Adipocyte (in vitro differentiated cells): ENCODE results near the gene AIG1.
"Not testable (repeated sequence)": the region's sequence is repeated elsewhere in the genome, so short reads cannot be mapped to it uniquely, and the experiment has no call there.

Experiments used
- DNase-seq: peaks from one replicate; pipeline ENCODE4 v3.0.0-alpha.2; 2015; ENCODE audit warnings: low read depth
- H3K27me3 ChIP-seq: replicated peaks from 2 replicates; pipeline ENCODE4 v1.7.0; 2013; ENCODE audit warnings: mild to moderate bottlenecking, low read length, moderate library complexity; ENCODE audit not compliant: control insufficient read depth, insufficient read depth
- H3K36me3 ChIP-seq: 2 replicates; pipeline ENCODE4 v1.7.0; 2013; ENCODE audit warnings: low read length, mild to moderate bottlenecking, moderate library complexity; ENCODE audit not compliant: control insufficient read depth, insufficient read depth, severe bottlenecking
- H3K4me1 ChIP-seq: 2 replicates; pipeline ENCODE4 v1.7.0; 2013; ENCODE audit warnings: mild to moderate bottlenecking, low read length, moderate library complexity; ENCODE audit not compliant: control insufficient read depth, insufficient read depth
- H3K4me3 ChIP-seq: 2 replicates; pipeline ENCODE4 v1.7.0; 2013; ENCODE audit warnings: mild to moderate bottlenecking, low read length, moderate library complexity
- H3K9ac ChIP-seq: 2 replicates; pipeline ENCODE4 v1.7.0; 2013; ENCODE audit warnings: mild to moderate bottlenecking, low read length, moderate library complexity
- H3K9me3 ChIP-seq: 2 replicates; pipeline ENCODE4 v1.7.0; 2013; ENCODE audit warnings: mild to moderate bottlenecking, low read length, moderate library complexity; ENCODE audit not compliant: control insufficient read depth

AIG1 gene

DNA sequence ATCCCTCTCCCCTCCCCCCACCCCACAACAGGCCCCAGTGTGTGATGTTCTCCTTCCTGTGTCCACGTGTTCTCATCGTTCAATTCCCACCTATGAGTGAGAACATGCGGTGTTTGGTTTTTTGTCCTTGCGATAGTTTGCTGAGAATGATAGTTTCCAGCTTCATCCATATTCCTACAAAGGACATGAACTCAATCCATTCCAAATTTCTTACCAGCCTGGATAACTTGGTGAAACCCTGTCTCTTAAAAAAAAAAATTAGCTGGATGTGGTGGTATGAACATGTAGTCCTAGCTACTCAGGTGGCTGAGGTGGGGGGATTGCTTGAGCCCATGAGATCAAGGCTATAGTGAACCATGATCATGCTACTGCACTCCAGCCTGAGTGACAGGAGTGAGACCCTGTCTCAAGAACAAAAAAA is 107.7 kb downstream of the AIG1 start:
- not testable (repeated sequence) for H3K27me3 ChIP-seq, DNase-seq, H3K9ac ChIP-seq, H3K4me1 ChIP-seq, H3K4me3 ChIP-seq, H3K36me3 ChIP-seq, H3K9me3 ChIP-seq

DNA sequence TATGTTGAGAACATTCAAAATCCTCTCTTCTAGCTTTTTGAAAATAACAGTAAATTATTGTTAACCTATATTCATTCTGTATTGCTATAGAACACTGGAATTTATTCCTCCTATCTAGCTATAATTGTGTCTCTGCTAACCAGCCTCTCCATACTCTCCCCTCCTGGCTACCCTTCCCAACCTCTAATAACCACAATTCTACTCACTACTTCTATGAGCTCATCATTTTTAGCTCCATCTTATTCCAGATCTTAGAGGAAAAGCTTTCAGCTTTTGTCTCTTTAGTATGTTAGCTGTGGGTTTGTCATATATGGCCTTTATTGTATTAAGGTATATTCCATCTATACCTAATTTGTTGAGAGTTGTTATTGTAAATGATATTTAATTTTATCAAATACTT is 108.8 kb downstream of the AIG1 start:
- Histone ChIP-seq H3K4me1 (peaks cover 9% of the 10 kb centered on the region), H3K27me3 (no peaks in the 10 kb centered on the region), H3K9me3 (peaks cover 1% of the 10 kb centered on the region), H3K36me3 (no peaks in the 10 kb centered on the region), H3K9ac (no peak overlapping the region), H3K4me3 (no peak overlapping the region)
- DNase-seq: no peak

DNA sequence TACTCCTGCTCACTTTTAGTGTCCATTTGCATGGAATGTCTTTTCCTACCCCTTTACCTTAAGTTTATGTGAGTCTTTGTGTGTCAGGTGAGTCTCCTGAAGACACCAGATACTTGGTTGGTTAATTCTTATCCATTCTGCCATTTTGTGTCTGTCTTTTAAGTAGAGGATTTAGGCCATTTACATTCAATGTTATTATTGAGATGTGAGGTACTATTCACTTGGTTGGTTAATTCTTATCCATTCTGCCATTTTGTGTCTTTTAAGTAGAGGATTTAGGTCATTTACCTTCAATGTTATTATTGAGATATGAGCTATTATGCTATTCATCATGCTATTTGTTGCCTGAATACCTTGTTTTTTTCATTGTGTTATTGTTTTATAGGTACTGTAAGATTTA is 113.8 kb downstream of the AIG1 start:
- no peak for DNase-seq
- Histone ChIP-seq H3K4me1 (peaks cover 7% of the 10 kb centered on the region), H3K9ac (no peak overlapping the region), H3K4me3 (no peak overlapping the region), H3K27me3 (no peaks in the 10 kb centered on the region), H3K36me3 (no peaks in the 10 kb centered on the region), H3K9me3 (peaks cover 8% of the 10 kb centered on the region)

DNA sequence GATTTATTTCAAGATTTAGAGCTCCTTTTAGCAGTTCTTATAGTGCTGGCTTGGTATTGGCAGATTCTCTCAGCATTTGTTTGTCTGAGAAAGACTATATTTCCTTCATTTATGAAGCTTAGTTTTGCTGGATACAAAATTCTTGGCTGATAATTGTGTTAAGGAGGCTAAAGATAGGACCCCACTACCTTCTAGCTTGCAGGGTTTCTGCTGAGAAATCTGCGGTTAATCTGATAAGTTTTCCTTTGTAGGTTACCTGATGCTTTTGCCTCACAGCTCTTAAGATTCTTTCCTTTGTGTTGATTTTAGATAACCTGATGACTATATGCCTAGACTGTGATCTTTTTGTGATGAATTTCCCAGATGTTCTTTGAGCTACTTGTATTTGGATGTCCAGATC is 114.3 kb downstream of the AIG1 start:
- Histone ChIP-seq H3K4me1 (peaks cover 7% of the 10 kb centered on the region), H3K9ac (no peak overlapping the region), H3K36me3 (no peaks in the 10 kb centered on the region), H3K4me3 (no peak overlapping the region), H3K27me3 (no peaks in the 10 kb centered on the region), H3K9me3 (peaks cover 8% of the 10 kb centered on the region)
- DNase-seq: no peak

GRCh38 chr6:143176090-143177021 is 115.7 kb downstream of the AIG1 start:
- Histone ChIP-seq H3K27me3 (no peaks in the 10 kb centered on the region), H3K9me3 (peaks cover 8% of the 10 kb centered on the region), H3K36me3 (no peaks in the 10 kb centered on the region), H3K4me3 (no peak overlapping the region), H3K9ac (no peak overlapping the region), H3K4me1 (peaks cover 16% of the 10 kb centered on the region)
- DNase-seq: peak; percentile 80

- Histone ChIP-seq H3K4me3 (no peak overlapping the region), H3K9ac (no peak overlapping the region), H3K36me3 (no peaks in the 10 kb centered on the region), H3K9me3 (peaks cover 8% of the 10 kb centered on the region), H3K27me3 (no peaks in the 10 kb centered on the region), H3K4me1 (peaks cover 16% of the 10 kb centered on the region)
- DNase-seq: no peak
Measured at GRCh38 chr6:143177706-143178105, 117.0 kb downstream of the AIG1 start.

DNA sequence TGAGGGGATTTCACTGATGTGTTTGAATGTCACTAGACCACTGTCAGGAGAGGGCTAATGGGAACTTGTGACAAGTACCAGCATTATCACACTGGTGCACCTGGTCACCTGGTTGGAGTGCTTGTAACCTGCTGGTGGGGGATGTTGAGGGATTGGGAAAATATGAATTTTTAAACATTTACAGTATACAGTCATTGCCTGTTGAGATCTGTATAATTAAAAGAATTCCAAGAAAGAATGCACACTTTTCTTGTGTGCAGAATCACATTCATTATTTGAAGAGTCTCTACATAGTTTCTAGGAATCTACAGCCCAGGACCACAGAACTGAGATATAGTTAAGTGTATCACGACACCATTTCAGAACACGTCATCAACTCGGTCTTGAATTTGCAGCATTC is 118.4 kb downstream of the AIG1 start:
- peaks cover 8% of the 10 kb centered on the region for H3K9me3 ChIP-seq
- H3K36me3 ChIP-seq: peaks cover under 1% of the 10 kb centered on the region
- H3K4me1 ChIP-seq: peaks cover 16% of the 10 kb centered on the region
- DNase-seq: no peak
- H3K4me3 ChIP-seq: no peak overlapping the region
- H3K27me3 ChIP-seq: no peaks in the 10 kb centered on the region
- no peak overlapping the region for H3K9ac ChIP-seq

- Histone ChIP-seq H3K36me3 (peaks cover 4% of the 10 kb centered on the region), H3K9ac (no peak overlapping the region), H3K9me3 (peaks cover under 1% of the 10 kb centered on the region), H3K4me1 (peaks cover 16% of the 10 kb centered on the region), H3K4me3 (no peak overlapping the region), H3K27me3 (no peaks in the 10 kb centered on the region)
- DNase-seq: no peak
Measured at GRCh38 chr6:143179901-143180612, 119.4 kb downstream of the AIG1 start.

GRCh38 chr6:143180826-143181225 is 120.1 kb downstream of the AIG1 start:
- Histone ChIP-seq H3K27me3 (no peaks in the 10 kb centered on the region), H3K4me3 (no peak overlapping the region), H3K36me3 (peaks cover 4% of the 10 kb centered on the region), H3K4me1 (peaks cover 16% of the 10 kb centered on the region), H3K9ac (no peak overlapping the region), H3K9me3 (no peaks in the 10 kb centered on the region)
- DNase-seq: no peak

GRCh38 chr6:143183666-143184065 is 123.0 kb downstream of the AIG1 start:
- peaks cover 4% of the 10 kb centered on the region for H3K36me3 ChIP-seq
- H3K4me1 ChIP-seq: peaks cover 24% of the 10 kb centered on the region
- H3K27me3 ChIP-seq: no peaks in the 10 kb centered on the region
- H3K4me3 ChIP-seq: no peak overlapping the region
- no peak overlapping the region for H3K9ac ChIP-seq
- H3K9me3 ChIP-seq: no peaks in the 10 kb centered on the region
- no peak for DNase-seq

DNA sequence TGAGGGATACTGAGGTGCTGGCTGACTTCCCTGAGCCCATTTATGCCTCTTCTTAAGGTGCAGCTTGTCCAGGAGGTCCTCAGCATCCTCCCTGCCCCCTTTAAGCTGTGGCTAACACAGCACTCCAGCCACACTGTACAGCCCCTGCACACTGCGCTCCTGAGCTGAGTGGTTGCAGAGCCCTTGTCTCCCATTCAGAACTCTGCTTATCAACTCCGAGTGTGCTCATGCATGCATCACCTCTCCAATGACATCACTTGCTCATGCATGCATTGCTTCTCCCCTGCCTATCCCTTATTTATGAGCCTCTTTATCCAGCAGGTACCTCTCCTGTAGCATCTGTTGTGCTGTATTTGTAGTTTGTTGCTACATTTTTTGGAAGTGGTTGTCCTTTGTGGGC is 124.6 kb downstream of the AIG1 start:
- peaks cover 24% of the 10 kb centered on the region for H3K4me1 ChIP-seq
- H3K9me3 ChIP-seq: no peaks in the 10 kb centered on the region
- peaks cover 4% of the 10 kb centered on the region for H3K36me3 ChIP-seq
- H3K4me3 ChIP-seq: no peak overlapping the region
- no peaks in the 10 kb centered on the region for H3K27me3 ChIP-seq
- no peak for DNase-seq
- H3K9ac ChIP-seq: no peak overlapping the region
